ENCODE measurements around the gene TMC2. TPM values are rescaled to one million over a fixed set of nuclear protein-coding genes. Genes with fewer than 3 reads are reported as not detected.
"Not testable (repeated sequence)": the region's sequence is repeated elsewhere in the genome, so short reads cannot be mapped to it uniquely, and the experiment has no call there.

TMC2 gene
- not detected for total RNA-seq

- no peak for DNase-seq (ENCODE audit: low spot score)
Measured at GRCh38 chr20:2536560-2536986, at the start of gene TMC2. Gene TMC2, plus strand, starts transcription at chr20:2536573. Its CDS starts 49 bp downstream, at chr20:2536622.

DNA sequence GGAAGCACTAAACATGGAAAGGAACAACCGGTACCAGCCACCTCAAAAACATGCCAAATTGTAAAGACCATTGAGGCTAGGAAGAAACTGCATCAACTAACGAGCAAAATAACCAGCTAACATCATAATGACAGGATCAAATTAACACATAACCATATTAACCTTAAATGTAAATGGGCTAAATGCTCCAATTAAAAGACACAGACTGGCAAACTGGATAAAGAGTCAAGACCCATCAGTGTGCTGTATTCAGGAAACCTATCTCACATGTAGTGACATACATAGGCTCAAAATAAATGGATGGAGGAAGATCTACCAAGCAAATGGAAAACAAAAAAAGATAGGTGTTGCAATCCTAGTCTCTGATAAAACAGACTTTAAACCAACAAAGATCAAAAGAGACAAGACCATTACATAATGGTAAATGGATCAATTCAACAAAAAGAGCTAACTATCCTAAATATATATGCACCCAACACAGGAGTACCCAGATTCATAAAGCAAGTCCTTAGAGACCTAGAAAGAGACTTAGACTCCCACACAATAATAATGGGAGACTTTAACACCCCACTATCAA lies 33.5 kb upstream of the TMC2 start:
- DNase-seq (ENCODE audit: low spot score), result not testable (repeated sequence)

DNA sequence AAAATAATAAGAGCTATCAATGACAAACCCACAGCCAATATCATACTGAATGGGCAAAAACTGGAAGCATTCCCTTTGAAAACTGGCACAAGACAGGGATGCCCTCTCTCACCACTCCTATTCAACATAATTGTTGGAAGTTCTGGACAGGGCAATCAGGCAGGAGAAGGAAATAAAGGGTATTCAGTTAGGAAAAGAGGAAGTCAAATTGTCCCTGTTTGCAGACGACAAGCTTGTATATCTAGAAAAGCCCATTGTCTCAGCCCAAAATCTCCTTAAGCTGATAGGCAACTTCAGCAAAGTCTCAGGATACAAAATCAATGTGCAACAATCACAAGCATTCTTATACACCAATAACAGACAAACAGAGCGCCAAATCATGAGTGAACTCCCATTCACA lies 31.6 kb upstream of the TMC2 start:
- not testable (repeated sequence) for DNase-seq (ENCODE audit: low spot score)

GRCh38 chr20:2506426-2506825 lies 29.9 kb upstream of the TMC2 start:
- DNase-seq (ENCODE audit: low spot score), result not testable (repeated sequence)

DNA sequence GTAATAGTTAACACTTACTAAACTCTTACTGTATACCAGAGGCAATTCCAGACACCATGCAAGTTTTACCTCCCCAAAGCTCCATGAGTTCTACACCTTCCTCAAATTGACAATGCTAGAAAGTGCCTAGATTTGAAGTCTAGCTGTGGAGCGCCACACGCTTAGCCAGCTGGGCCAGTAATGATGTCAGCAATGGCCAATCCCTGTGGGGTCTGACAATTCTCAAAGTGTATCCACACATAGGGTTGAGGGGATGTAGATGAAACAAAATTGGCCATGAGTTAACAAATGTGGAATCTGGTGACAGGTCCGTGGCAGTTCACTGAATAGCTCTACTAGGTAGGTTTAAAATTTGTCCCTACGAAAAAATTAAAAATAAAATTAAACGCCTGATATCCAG lies 28.9 kb upstream of the TMC2 start:
- no peak for DNase-seq (ENCODE audit: low spot score)

- no peak for DNase-seq (ENCODE audit: low spot score)
Measured at GRCh38 chr20:2507875-2508630, 28.3 kb upstream of the TMC2 start.

DNA sequence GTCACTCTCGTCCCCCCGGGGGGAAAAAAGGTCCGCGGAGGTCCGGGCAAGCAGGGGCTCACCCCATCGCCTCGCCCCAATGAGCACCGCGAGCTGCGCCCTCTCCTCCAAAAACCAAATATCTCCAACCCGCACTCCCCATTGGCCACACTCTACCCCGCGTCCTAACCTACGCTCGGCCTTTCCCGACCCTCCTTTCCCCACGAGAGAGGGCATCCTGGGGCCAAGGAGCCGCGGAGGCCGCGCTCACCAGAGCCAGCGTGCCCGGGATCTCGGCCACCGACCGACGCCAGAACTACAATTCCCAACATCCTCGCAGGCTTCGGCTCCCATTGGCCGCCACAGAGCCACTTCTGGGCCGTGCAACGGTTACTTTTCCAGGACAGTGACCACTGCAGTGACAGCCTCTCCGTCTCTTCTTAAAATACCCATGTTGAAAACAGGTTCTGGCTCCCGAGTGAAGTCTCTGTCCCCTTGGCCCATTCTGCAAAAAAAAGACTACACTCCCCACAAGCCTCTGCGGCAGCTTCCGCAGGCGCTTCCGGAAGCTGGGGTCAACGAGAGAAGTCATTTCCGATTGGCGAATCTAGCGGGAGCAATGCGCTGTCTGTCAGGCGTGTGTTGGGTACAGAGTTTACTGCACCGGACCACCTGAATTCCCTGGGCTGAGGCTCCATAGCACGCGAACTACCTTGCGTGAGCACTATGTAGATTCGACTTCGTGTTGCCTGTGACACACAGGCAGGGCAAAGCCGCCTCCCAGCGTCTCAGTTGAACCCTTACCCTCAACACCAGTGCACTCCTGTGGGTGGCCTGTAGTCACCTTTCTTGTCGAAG lies 27.5 kb upstream of the TMC2 start, which contains the start of gene ZNF343:
Gene ZNF343, minus strand, starts transcription at position 285 of the 837 bp plus-strand sequence. CDS start 15,020 bp downstream, outside the sequence.
- peak; percentile 79 for DNase-seq (ENCODE audit: low spot score)

GRCh38 chr20:2509468-2509781 lies 26.9 kb upstream of the TMC2 start:
- no peak for DNase-seq (ENCODE audit: low spot score)

DNA sequence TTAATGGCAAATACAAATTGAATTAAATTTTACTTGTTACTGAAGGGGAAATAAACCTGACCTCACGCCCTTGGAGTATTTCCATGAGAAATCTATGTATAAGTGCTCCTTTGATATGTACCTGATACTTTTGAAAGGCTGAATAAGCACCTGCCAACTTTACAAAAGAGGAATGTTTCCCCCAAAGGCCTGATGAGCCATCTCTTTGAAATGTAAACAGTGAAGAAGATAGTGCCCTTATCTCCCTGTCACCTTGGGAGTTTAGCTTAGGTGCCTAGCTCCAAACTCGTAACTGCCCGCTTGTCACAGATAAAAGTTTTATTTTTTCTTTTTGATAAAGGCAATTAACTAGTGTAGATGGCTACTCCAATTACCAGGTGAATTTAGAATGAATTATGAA lies 26.6 kb upstream of the TMC2 start:
- DNase-seq (ENCODE audit: low spot score), result no peak

DNA sequence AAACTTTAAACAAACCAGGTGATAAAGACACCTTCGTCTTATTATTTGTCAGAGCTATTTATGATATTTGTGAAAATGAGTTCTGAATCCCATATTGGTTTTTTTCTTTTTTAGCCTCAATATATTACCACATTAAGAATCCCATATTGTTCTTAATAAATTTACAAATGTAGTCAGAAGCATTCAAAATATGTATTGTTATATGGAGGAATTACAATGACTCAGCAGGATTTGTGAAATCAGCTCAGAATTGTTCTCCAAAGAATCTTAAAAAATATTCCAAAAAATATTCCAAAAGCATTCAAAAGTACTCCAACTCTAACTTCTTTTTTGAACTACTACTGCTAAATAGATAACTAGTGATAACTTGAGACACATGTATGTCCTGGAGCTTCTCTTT lies 21.2 kb upstream of the TMC2 start:
- DNase-seq (ENCODE audit: low spot score), result no peak

DNA sequence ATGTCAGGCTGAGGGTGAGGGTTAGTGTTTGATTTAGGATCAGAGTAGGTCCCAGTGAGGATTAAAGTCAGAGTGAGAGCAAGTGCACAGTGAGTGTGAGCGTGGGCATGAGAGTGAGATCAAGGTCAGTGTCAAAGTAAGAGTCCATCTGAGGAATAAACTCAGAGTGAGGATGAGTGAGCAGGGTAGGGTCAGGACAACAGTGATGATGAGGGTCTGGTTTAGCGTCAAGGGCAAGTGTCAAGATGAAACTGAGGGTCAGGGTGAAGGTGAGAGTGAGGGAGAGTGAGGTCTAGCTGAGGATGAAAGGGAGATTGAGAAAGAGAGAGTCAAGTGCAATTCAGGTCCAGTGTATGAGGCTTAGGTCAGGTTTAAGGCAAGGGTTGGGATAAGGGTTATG lies 20.0 kb upstream of the TMC2 start:
- DNase-seq (ENCODE audit: low spot score), result no peak

GRCh38 chr20:2518096-2518495 lies 18.3 kb upstream of the TMC2 start:
- DNase-seq (ENCODE audit: low spot score), result no peak

GRCh38 chr20:2518558-2518957 lies 17.8 kb upstream of the TMC2 start:
- DNase-seq (ENCODE audit: low spot score), result no peak

DNA sequence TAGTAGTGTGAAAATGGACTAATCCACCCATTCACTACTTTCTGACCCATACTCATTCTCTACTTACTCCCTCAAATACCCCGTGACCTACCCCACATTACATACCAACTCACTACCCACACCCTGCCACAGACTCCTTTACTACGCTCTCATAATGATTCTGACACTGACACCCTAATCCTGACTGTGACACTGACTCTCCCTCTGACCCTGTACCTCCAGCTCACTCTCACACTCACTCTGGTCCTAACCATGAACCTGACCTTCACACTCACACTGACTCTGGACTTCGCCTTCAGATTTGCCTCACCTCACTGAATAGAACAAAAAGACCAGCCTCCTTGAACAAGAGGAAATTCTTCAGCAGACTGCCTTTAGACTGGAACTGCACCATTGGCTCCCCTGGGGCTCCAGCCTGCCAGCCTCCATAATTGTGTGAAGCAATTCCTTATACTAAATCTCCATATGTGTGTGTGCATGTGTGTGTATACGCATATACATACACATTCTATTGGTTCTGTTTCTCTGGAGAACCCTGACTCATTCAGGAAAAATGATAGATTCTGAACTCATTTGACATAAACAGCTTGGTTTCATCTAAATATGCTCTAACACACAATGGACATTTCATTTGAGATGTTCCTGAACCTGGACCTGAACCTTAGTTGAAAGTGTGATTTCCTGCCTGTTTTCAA lies 17.1 kb upstream of the TMC2 start:
- DNase-seq (ENCODE audit: low spot score), result no peak

DNA sequence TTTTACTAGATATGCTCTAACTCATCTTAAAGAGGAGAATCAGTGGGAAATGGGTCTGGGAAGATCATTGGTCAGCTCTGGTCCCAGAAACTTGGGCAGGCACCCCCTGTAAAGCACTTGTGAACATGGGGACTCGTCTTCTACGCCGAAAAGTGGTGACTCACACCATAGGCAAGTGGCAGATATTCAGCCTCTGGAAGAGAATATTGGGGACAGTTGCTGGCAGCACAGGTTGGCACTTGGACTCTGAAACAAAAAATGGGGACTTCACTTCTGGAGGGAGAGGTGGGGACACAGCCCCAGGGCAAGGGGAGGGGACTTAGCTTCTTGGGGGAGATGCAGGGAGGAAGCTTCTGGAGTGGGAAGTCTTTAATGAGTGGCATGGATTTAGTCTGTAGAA lies 15.8 kb upstream of the TMC2 start:
- DNase-seq (ENCODE audit: low spot score), result no peak

GRCh38 chr20:2521369-2522305 lies 14.7 kb upstream of the TMC2 start:
- peak; percentile 47 for DNase-seq (ENCODE audit: low spot score)

- DNase-seq (ENCODE audit: low spot score), result not testable (repeated sequence)
Measured at GRCh38 chr20:2522826-2523429, 13.4 kb upstream of the TMC2 start.

- peak; percentile 92 for DNase-seq (ENCODE audit: low spot score)
Measured at GRCh38 chr20:2523919-2524708, 12.3 kb upstream of the TMC2 start.

DNA sequence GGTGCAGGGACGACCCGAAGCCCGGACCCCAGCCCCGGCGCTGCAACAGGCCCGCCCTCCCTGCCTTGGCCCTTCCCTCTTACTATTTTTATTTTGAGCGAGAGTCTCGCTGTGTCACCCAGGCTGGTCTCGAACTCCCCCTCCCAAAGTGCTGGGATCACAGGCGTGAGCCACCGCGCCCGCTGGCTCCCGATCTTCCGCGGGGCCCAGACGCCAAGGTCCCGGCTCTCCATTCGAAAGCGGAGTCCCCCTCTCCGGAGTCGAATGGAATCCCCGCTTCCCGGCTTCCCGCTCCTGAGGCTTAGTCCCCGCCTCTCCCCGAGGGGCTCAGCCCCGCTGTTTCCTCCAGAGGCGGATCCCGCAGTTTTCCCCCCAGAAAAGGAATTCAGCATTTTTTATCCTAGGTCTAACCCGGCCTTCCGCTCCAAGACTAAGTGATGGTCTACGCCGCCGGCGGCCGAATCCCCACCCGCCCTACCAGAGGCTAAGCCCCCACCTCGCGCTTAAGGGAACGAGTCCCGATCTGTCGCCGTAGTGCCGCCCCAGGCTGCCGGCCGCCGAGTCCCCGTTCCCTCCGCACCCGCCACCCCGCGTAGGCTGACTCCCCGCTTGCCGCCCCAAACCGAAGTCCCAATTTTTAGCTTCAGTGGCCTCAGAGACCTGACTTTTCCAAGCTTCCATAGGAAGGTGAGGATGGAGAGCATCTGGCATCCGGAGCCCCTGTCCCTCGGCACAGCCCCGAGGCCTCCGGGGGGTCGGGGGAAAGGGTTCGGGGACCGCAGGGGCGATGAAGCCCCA lies 11.5 kb upstream of the TMC2 start:
- DNase-seq (ENCODE audit: low spot score), result peak; percentile 42
